ENCODE measurements around the gene CAMSAP2.

The CAMSAP2 gene

DNA sequence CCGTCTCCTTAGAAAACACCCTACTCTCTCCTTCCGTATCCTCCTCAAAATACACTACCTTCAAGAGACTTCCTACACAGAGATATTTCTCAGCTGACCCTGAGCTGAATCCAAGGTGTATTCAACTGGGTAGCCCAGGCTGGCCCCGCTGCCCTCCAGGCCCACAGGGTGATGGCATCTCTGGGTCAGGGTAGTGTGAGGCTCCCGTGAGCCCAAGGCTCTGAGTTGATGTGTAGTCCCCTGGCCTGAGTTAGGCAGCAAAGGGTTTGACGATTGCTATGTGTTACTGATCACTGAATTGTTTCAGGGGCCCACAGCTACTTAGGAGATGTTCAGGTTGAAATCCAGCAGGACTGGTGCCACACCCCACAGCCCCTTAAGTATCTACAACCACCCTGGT, 162.7 kb downstream of the CAMSAP2 start:
- Histone ChIP-seq H3K36me3 (ENCODE audit: control insufficient read depth in 4 of 4, insufficient read depth in 4 of 4, low read length in 3 of 4) (no peaks in the 10 kb centered on the region), H3K4me1 (ENCODE audit: control extremely low read depth in 1 of 4, control insufficient read depth in 4 of 4, insufficient read depth in 4 of 4, low read length in 3 of 4) (peaks cover 0 to 34% (median 5%) of the 10 kb centered on the region in 4 experiments), H3K27ac (ENCODE audit: insufficient read depth in 1 of 2, low read depth in 1 of 2, low read length in 2 of 2, poor library complexity in 1 of 2, severe bottlenecking in 2 of 2) (no peak overlapping the region), H3K9me3 (ENCODE audit: control extremely low read depth in 1 of 5, control insufficient read depth in 4 of 5, insufficient read depth in 2 of 5, low read depth in 1 of 5, low read length in 4 of 5) (no peaks in the 10 kb centered on the region), H3K4me3 (ENCODE audit: control insufficient read depth in 1 of 7, extremely low read depth in 1 of 7, insufficient read depth in 4 of 7, low read depth in 2 of 7, low read length in 6 of 7) (no peak overlapping the region), H3K27me3 (replicated peaks in 2 of 5; ENCODE audit: control insufficient read depth in 4 of 5, insufficient read depth in 5 of 5, low read length in 4 of 5) (no peaks in the 10 kb centered on the region)
- CTCF ChIA-PET, result interaction anchor here (1.5 to 2.0 kb wide), 2 partner anchors 10 to 15 kb away, joined by 4 to 10 read pairs; no protein-coding TSS in a partner anchor
- WGBS (ENCODE audit: insufficient coverage), result 100% methylated on average over 2 of the region's 5 CpGs
- POLR2A ChIA-PET, result no interaction called here
- no peak for DNase-seq

DNA sequence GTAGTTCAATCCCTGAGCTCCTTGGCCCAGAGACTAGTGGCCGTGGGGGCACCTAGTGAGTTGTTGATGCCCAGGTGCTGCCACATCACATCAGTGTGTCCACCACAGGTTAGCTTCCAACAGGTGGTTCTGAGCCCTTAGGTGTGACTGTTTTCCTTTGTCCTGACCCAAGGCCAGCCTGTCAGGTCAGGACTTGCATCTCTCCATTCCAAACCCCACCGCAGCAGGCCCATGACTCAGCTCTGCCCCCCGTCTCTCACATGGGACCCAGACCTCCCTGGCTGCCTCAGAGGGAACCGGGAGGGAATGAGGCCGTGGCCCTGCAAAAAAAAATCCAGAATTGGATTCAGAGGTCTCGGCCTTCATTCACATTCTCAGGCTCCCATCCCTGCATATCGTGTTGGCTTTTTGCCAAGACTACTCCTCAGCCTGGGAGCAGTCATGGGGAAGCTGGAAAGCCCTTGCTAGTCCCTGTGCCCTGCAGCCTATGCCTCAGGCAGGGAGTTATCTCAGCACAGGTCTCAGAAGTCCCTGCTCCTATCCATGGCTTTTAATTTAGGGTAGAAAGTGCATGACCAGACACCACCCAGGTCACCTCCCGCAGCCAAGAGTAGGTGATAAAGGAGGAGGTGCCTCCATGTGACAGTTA, 163.2 kb downstream of the CAMSAP2 start:
- ChIA-PET CTCF (interaction anchor here (1.5 kb wide), 1 partner anchor 14 kb away, joined by 4 read pairs; no protein-coding TSS in a partner anchor), POLR2A (no interaction called here)
- no peak for DNase-seq
- Histone ChIP-seq H3K4me3 (ENCODE audit: control insufficient read depth in 1 of 7, extremely low read depth in 1 of 7, insufficient read depth in 4 of 7, low read depth in 2 of 7, low read length in 6 of 7) (no peak overlapping the region), H3K4me1 (ENCODE audit: control extremely low read depth in 1 of 4, control insufficient read depth in 4 of 4, insufficient read depth in 4 of 4, low read length in 3 of 4) (peaks cover 0 to 34% (median 5%) of the 10 kb centered on the region in 4 experiments), H3K9me3 (ENCODE audit: control extremely low read depth in 1 of 5, control insufficient read depth in 4 of 5, insufficient read depth in 2 of 5, low read depth in 1 of 5, low read length in 4 of 5) (no peaks in the 10 kb centered on the region), H3K27ac (ENCODE audit: insufficient read depth in 1 of 2, low read depth in 1 of 2, low read length in 2 of 2, poor library complexity in 1 of 2, severe bottlenecking in 2 of 2) (no peak overlapping the region), H3K36me3 (ENCODE audit: control insufficient read depth in 4 of 4, insufficient read depth in 4 of 4, low read length in 3 of 4) (no peaks in the 10 kb centered on the region), H3K27me3 (replicated peaks in 2 of 5; ENCODE audit: control insufficient read depth in 4 of 5, insufficient read depth in 5 of 5, low read length in 4 of 5) (no peaks in the 10 kb centered on the region)
- 95% methylated on average over 8 of the region's 8 CpGs for WGBS (ENCODE audit: insufficient coverage)

DNA sequence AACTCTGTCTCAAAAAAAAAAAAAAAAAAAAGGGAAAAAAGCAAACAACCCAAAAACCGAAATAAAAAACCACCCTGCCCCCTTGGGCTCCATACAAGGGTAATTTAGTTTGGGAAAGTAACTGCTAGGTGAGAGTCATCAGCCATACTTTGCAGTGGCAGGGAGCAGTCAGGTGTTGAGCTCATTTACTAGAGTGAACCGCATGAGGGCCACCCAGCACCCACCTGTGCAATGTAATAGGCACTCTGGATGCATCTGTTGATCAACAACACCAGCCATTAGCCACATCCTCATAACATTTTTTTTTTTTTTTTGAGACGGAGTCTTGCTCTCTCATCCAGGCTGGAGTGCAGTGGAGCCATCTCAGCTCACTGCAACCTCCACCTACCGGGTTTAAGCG, 165.1 kb downstream of the CAMSAP2 start:
- 100% methylated on average over 1 of the region's 5 CpGs for whole genome bisulfite sequencing (ENCODE audit: insufficient coverage)
- POLR2A ChIA-PET, result no interaction called here
- H3K36me3 ChIP-seq (ENCODE audit: control insufficient read depth in 4 of 4, insufficient read depth in 4 of 4, low read length in 3 of 4), result no peaks in the 10 kb centered on the region
- CTCF ChIA-PET, result interaction anchor here (0.7 to 1.1 kb wide), 3 partner anchors 10 to 29 kb away, joined by 3 read pairs; no protein-coding TSS in a partner anchor
- no peak for DNase-seq
- H3K4me3 ChIP-seq (ENCODE audit: control insufficient read depth in 1 of 7, extremely low read depth in 1 of 7, insufficient read depth in 4 of 7, low read depth in 2 of 7, low read length in 6 of 7), result no peak overlapping the region
- H3K27ac ChIP-seq (ENCODE audit: insufficient read depth in 1 of 2, low read depth in 1 of 2, low read length in 2 of 2, poor library complexity in 1 of 2, severe bottlenecking in 2 of 2), result no peak overlapping the region
- H3K27me3 ChIP-seq (replicated peaks in 2 of 5; ENCODE audit: control insufficient read depth in 4 of 5, insufficient read depth in 5 of 5, low read length in 4 of 5), result no peaks in the 10 kb centered on the region
- H3K4me1 ChIP-seq (ENCODE audit: control extremely low read depth in 1 of 4, control insufficient read depth in 4 of 4, insufficient read depth in 4 of 4, low read length in 3 of 4), result peaks cover 0 to 36% (median 5%) of the 10 kb centered on the region in 4 experiments
- no peaks in the 10 kb centered on the region for H3K9me3 ChIP-seq (ENCODE audit: control extremely low read depth in 1 of 5, control insufficient read depth in 4 of 5, insufficient read depth in 2 of 5, low read depth in 1 of 5, low read length in 4 of 5)

DNA sequence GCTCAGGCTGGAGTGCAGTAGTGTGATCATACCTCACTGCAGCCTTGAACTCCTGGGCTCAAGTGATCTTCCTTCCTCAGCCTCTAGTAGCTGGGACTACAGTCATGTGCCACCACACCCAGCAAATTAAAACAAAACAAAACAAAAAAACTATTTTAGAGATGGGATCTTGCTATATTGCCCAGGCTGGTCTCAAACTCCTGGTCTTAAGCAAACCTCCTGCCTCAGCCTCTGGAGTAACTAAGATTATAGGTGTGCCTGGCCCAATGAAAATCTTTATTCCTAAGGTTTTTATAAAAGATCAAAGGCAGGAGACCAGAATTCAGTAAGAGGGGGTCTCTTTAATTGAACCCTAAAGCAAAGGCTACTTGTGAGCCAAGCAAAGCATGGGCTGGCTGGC, 166.1 kb downstream of the CAMSAP2 start:
- CTCF ChIA-PET, result interaction anchor here (0.7 to 1.3 kb wide), 3 partner anchors 11 to 16 kb away, joined by 3 to 4 read pairs (median 3); no protein-coding TSS in a partner anchor
- POLR2A ChIA-PET, result interaction anchor here (0.6 kb wide), 1 partner anchor 314 kb away, joined by 8 read pairs; no protein-coding TSS in a partner anchor
- Histone ChIP-seq H3K27ac (ENCODE audit: insufficient read depth in 1 of 2, low read depth in 1 of 2, low read length in 2 of 2, poor library complexity in 1 of 2, severe bottlenecking in 2 of 2) (no peak overlapping the region), H3K9me3 (ENCODE audit: control extremely low read depth in 1 of 5, control insufficient read depth in 4 of 5, insufficient read depth in 2 of 5, low read depth in 1 of 5, low read length in 4 of 5) (no peaks in the 10 kb centered on the region), H3K36me3 (ENCODE audit: control insufficient read depth in 4 of 4, insufficient read depth in 4 of 4, low read length in 3 of 4) (no peaks in the 10 kb centered on the region), H3K4me3 (ENCODE audit: control insufficient read depth in 1 of 7, extremely low read depth in 1 of 7, insufficient read depth in 4 of 7, low read depth in 2 of 7, low read length in 6 of 7) (no peak overlapping the region), H3K27me3 (replicated peaks in 2 of 5; ENCODE audit: control insufficient read depth in 4 of 5, insufficient read depth in 5 of 5, low read length in 4 of 5) (no peaks in the 10 kb centered on the region), H3K4me1 (ENCODE audit: control extremely low read depth in 1 of 4, control insufficient read depth in 4 of 4, insufficient read depth in 4 of 4, low read length in 3 of 4) (peaks cover 0 to 27% (median 0%) of the 10 kb centered on the region in 4 experiments)
- no peak for DNase-seq

DNA sequence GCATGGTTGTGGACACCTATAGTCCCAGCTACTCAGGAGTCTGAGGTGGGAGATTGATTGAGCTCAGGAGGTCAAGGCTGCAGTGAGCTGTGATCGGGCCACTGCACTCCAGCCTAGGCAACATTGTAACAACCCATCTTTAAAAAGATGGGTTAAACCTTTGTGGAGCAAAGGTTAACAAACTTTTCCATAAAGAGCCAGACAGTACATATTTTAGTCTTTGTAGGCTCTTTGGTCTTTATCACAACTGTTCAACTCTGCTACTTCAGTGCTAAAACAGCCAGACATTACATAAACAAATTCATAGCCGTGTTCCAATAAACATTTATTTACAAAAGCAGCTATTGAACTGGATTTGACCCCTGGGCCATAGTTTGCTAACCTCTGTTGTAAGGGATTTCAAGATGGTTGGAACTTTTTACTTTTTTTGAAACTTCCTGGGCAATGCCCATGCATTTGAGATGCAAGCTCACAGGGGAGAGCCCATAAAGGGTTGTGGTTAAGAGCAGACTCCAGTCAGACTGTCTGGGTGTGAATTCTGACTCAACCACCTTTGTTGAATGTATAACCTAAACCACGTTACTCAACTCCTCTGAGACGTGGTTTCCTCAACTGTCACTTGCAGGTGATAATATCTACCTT, 166.8 kb downstream of the CAMSAP2 start:
- Histone ChIP-seq H3K27me3 (replicated peaks in 2 of 5; ENCODE audit: control insufficient read depth in 4 of 5, insufficient read depth in 5 of 5, low read length in 4 of 5) (no peaks in the 10 kb centered on the region), H3K4me1 (ENCODE audit: control extremely low read depth in 1 of 4, control insufficient read depth in 4 of 4, insufficient read depth in 4 of 4, low read length in 3 of 4) (peaks cover 0 to 20% (median 0%) of the 10 kb centered on the region in 4 experiments), H3K36me3 (ENCODE audit: control insufficient read depth in 4 of 4, insufficient read depth in 4 of 4, low read length in 3 of 4) (no peaks in the 10 kb centered on the region), H3K4me3 (ENCODE audit: control insufficient read depth in 1 of 7, extremely low read depth in 1 of 7, insufficient read depth in 4 of 7, low read depth in 2 of 7, low read length in 6 of 7) (no peak overlapping the region), H3K9me3 (ENCODE audit: control extremely low read depth in 1 of 5, control insufficient read depth in 4 of 5, insufficient read depth in 2 of 5, low read depth in 1 of 5, low read length in 4 of 5) (no peaks in the 10 kb centered on the region), H3K27ac (ENCODE audit: insufficient read depth in 1 of 2, low read depth in 1 of 2, low read length in 2 of 2, poor library complexity in 1 of 2, severe bottlenecking in 2 of 2) (no peak overlapping the region)
- no CpG with 5 or more reads among the region's 4 CpGs for WGBS (ENCODE audit: insufficient coverage)
- peak in 1 of 3 donors; percentile 29 for DNase-seq
- CTCF ChIA-PET, result interaction anchor here (0.6 to 1.3 kb wide), 3 partner anchors 11 to 66 kb away, joined by 3 to 4 read pairs (median 3); no protein-coding TSS in a partner anchor
- POLR2A ChIA-PET, result interaction anchor here (0.6 kb wide), 1 partner anchor 314 kb away, joined by 8 read pairs; no protein-coding TSS in a partner anchor

DNA sequence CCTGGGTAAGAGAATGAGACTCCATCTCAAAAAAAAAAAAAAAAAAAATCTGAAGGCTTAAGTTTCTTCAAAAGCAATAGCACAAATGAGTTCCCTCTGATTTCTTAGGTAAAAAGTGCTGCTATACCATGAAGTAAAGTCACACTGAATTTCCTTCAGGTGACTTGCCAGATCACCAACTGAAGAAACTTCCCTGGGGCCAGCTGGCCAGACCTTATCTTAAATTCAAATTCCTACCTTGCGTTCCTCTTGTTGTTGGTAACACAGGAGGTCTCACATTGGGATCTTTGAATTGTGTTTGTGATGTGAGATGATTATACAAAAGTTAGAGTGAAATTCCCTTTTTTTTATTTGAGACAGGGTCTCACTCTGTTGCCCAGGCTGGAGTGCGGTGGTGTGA, 167.8 kb downstream of the CAMSAP2 start:
- POLR2A ChIA-PET, result no interaction called here
- WGBS (ENCODE audit: insufficient coverage), result 100% methylated on average over 2 of the region's 2 CpGs
- CTCF ChIA-PET, result interaction anchor here (2.3 kb wide), 1 partner anchor 18 kb away, joined by 6 read pairs; no protein-coding TSS in a partner anchor
- no peak for DNase-seq
- H3K36me3 ChIP-seq (ENCODE audit: control insufficient read depth in 4 of 4, insufficient read depth in 4 of 4, low read length in 3 of 4), result no peaks in the 10 kb centered on the region
- H3K27me3 ChIP-seq (replicated peaks in 2 of 5; ENCODE audit: control insufficient read depth in 4 of 5, insufficient read depth in 5 of 5, low read length in 4 of 5), result no peaks in the 10 kb centered on the region
- no peaks in the 10 kb centered on the region for H3K9me3 ChIP-seq (ENCODE audit: control extremely low read depth in 1 of 5, control insufficient read depth in 4 of 5, insufficient read depth in 2 of 5, low read depth in 1 of 5, low read length in 4 of 5)
- H3K4me3 ChIP-seq (ENCODE audit: control insufficient read depth in 1 of 7, extremely low read depth in 1 of 7, insufficient read depth in 4 of 7, low read depth in 2 of 7, low read length in 6 of 7), result no peak overlapping the region
- H3K4me1 ChIP-seq (ENCODE audit: control extremely low read depth in 1 of 4, control insufficient read depth in 4 of 4, insufficient read depth in 4 of 4, low read length in 3 of 4), result peaks cover 0 to 20% (median 0%) of the 10 kb centered on the region in 4 experiments
- H3K27ac ChIP-seq (ENCODE audit: insufficient read depth in 1 of 2, low read depth in 1 of 2, low read length in 2 of 2, poor library complexity in 1 of 2, severe bottlenecking in 2 of 2), result no peak overlapping the region

DNA sequence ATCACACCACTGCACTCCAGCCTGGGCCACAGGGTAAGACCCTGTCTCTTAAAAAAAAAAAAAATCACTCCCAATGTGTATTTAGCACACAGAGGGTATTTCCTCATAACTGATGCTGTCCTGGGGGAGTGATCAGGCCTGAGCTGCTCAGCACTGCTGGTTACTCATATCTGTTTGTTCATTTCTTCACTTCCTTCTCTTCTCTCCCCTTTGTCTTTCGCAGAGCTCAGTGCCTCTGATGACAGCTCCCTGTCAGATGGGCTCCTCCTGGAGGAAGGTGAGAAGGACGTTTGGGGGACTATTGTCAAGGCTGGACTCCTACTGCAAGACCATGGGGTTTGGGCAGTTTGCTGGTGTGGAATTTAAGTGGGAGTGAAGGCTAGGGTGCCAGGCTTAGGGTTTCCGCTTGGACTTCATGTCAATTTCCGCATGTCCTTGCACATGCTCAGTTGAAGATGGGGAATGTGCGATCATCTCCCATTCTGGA, 169.0 kb downstream of the CAMSAP2 start:
- POLR2A ChIA-PET, result no interaction called here
- H3K4me3 ChIP-seq (ENCODE audit: control insufficient read depth in 1 of 7, extremely low read depth in 1 of 7, insufficient read depth in 4 of 7, low read depth in 2 of 7, low read length in 6 of 7), result no peak overlapping the region
- no peaks in the 10 kb centered on the region for H3K27me3 ChIP-seq (replicated peaks in 2 of 5; ENCODE audit: control insufficient read depth in 4 of 5, insufficient read depth in 5 of 5, low read length in 4 of 5)
- no peaks in the 10 kb centered on the region for H3K36me3 ChIP-seq (ENCODE audit: control insufficient read depth in 4 of 4, insufficient read depth in 4 of 4, low read length in 3 of 4)
- 93% methylated on average over 3 of the region's 5 CpGs for WGBS (ENCODE audit: insufficient coverage)
- no peak overlapping the region for H3K27ac ChIP-seq (ENCODE audit: insufficient read depth in 1 of 2, low read depth in 1 of 2, low read length in 2 of 2, poor library complexity in 1 of 2, severe bottlenecking in 2 of 2)
- CTCF ChIA-PET, result interaction anchor here (0.6 to 2.3 kb wide), 3 partner anchors 9 to 317 kb away, joined by 3 to 6 read pairs (median 3); no protein-coding TSS in a partner anchor
- no peak for DNase-seq
- no peaks in the 10 kb centered on the region for H3K9me3 ChIP-seq (ENCODE audit: control extremely low read depth in 1 of 5, control insufficient read depth in 4 of 5, insufficient read depth in 2 of 5, low read depth in 1 of 5, low read length in 4 of 5)
- H3K4me1 ChIP-seq (ENCODE audit: control extremely low read depth in 1 of 4, control insufficient read depth in 4 of 4, insufficient read depth in 4 of 4, low read length in 3 of 4), result peaks cover 0 to 18% (median 0%) of the 10 kb centered on the region in 4 experiments
